ENCODE data around the gene NTN1. TPM values are rescaled to one million over a fixed set of nuclear protein-coding genes. Genes with fewer than 3 reads are reported as not detected.

Gene NTN1
- total RNA-seq, 1 experiment from 2014 or later, result 1.2 TPM

GRCh38 chr17:9204637-9205329 is 183.5 kb downstream of the NTN1 start:
- no peak overlapping the region for H3K23ac ChIP-seq (ENCODE audit: insufficient read length, low read depth, low read length)
- H3K4ac ChIP-seq (ENCODE audit: low read depth, low read length), result no peak overlapping the region
- no peak overlapping the region for H3T11ph ChIP-seq (ENCODE audit: low read length)
- Mint-ChIP-seq H3K4me1 (peaks cover 10 to 20% of the 10 kb centered on the region in 2 experiments), H3K27ac (peak overlapping the region in 1 of 3 experiments; percentile 24; a peak in 1 of 7 replicates), H3K36me3 (ENCODE audit: insufficient read depth in 1 of 3, low read depth in 3 of 3) (no peaks in the 10 kb centered on the region), H3K9me3 (peaks cover 0 to 5% of the 10 kb centered on the region in 2 experiments; a peak in 2 of 5 replicates), H3K27me3 (ENCODE audit: low read depth) (peaks cover 6% of the 10 kb centered on the region), H3K4me3 (no peak overlapping the region)
- no peak overlapping the region for H2AFZ ChIP-seq (ENCODE audit: low read length)
- H4K20me1 ChIP-seq (ENCODE audit: control insufficient read depth, insufficient read depth, insufficient read length), result no peaks in the 10 kb centered on the region
- no peak overlapping the region for H3K18ac ChIP-seq (ENCODE audit: insufficient read length, low read depth, low read length)
- no peak overlapping the region for H2BK5ac ChIP-seq (ENCODE audit: insufficient read length, low read length)
- no peaks in the 10 kb centered on the region for H3K9me3 ChIP-seq (ENCODE audit: control insufficient read depth, low read depth, low read length)
- no peaks in the 10 kb centered on the region for H3K79me1 ChIP-seq (ENCODE audit: insufficient read depth, low read depth, low read length, poor library complexity, severe bottlenecking)
- no peak overlapping the region for H2BK12ac ChIP-seq (ENCODE audit: insufficient read length, low read depth, low read length)
- no peak overlapping the region for H3K9ac ChIP-seq (ENCODE audit: extremely low read depth, insufficient read length, low read length)
- H3K23me2 ChIP-seq (ENCODE audit: insufficient read length, low read depth, low read length, poor library complexity, severe bottlenecking), result no peaks in the 10 kb centered on the region
- H3K27ac ChIP-seq (ENCODE audit: insufficient read length, low read depth, low read length), result no peak overlapping the region
- no peak overlapping the region for H3K14ac ChIP-seq (ENCODE audit: insufficient read depth, low read length)
- TF ChIP-seq CTCF (conservative IDR thresholded peaks at IDR 0.05), result no peak
- no peak overlapping the region for H4K8ac ChIP-seq (replicated peaks; ENCODE audit: insufficient read length, low read depth, low read length)
- no CpG with 5 or more reads among the region's 5 CpGs for WGBS (ENCODE audit: extremely low coverage, insufficient read length, low lambda C conversion rate)
- no peak overlapping the region for H2AK5ac ChIP-seq (ENCODE audit: insufficient read length, low read length)
- H3K4me2 ChIP-seq (ENCODE audit: insufficient read depth, insufficient read length, low read length), result no peak overlapping the region
- DNase-seq, result no peak
- H3K79me2 ChIP-seq (ENCODE audit: insufficient read depth, low read length), result no peaks in the 10 kb centered on the region
- H3K27me3 ChIP-seq (ENCODE audit: insufficient read depth, low read length), result no peaks in the 10 kb centered on the region
- H2BK120ac ChIP-seq (ENCODE audit: low read depth, low read length, poor library complexity, severe bottlenecking), result no peak overlapping the region
- no peak overlapping the region for H4K5ac ChIP-seq (ENCODE audit: insufficient read length, low read depth, low read length)
- no peak overlapping the region for H4K91ac ChIP-seq (ENCODE audit: insufficient read length, low read depth, low read length)
- H2BK20ac ChIP-seq (ENCODE audit: low read depth, low read length, poor library complexity, severe bottlenecking), result no peak overlapping the region
- no peak overlapping the region for H3K56ac ChIP-seq (ENCODE audit: insufficient read length, low read depth, low read length)
- H2BK15ac ChIP-seq (ENCODE audit: low read depth, low read length), result no peak overlapping the region
- no peaks in the 10 kb centered on the region for H3K4me1 ChIP-seq (ENCODE audit: insufficient read depth, low read length)
